ENCODE measurements around the gene STEAP1B.

The STEAP1B gene

GRCh38 chr7:22422831-22423615, 77.0 kb downstream of the STEAP1B start:
- H3K9me3 ChIP-seq (replicated peaks; ENCODE audit: low read length): no peaks in the 10 kb centered on the region
- H3K4me2 ChIP-seq (ENCODE audit: low read length): no peak overlapping the region
- no peaks in the 10 kb centered on the region for H3K4me1 ChIP-seq (ENCODE audit: control insufficient read depth, insufficient read depth, low read length)
- no peaks in the 10 kb centered on the region for H3K27me3 ChIP-seq (ENCODE audit: control insufficient read depth, insufficient read depth, low read length)
- H3K4me3 ChIP-seq (ENCODE audit: low read length): no peak overlapping the region
- peaks cover 3% of the 10 kb centered on the region for H3K36me3 ChIP-seq (ENCODE audit: insufficient read depth, low read length)
- no peak overlapping the region for H3K9ac ChIP-seq (ENCODE audit: low read depth, low read length)

DNA sequence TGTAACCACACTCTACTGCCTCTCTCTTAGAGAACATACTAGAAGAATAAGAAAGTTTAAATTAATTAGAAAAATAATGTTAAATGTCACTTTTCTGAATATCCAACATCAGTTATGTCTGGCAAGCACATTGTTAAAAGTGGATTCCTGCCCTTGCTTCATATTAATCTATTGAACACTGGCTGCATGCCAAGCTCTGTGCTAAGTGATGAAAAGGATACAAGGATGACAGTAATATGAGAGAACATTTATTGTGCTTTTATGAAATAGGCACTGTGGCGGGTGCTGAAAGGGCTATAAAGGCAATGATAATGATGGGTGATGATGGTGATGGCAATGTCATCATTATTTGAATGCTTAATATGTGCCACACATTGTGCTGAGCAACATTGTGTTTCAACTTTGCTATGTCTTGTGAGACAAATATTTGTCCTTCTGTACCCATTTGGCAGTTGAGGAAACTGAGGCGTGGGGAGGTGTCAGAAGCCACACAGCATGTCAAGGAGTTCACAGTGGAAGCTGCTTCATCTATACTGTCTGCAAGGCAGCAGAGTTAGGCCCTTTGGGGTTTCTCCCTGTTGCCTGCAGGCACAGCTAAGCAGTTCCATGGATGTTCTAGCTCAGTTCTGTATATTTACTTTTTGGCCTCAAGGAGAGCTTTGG, 78.9 kb downstream of the STEAP1B start:
- H3K27me3 ChIP-seq (ENCODE audit: control insufficient read depth, insufficient read depth, low read length): no peaks in the 10 kb centered on the region
- no peaks in the 10 kb centered on the region for H3K4me1 ChIP-seq (ENCODE audit: control insufficient read depth, insufficient read depth, low read length)
- H3K4me3 ChIP-seq (ENCODE audit: low read length): no peak overlapping the region
- no peak overlapping the region for H3K4me2 ChIP-seq (ENCODE audit: low read length)
- no peaks in the 10 kb centered on the region for H3K9me3 ChIP-seq (replicated peaks; ENCODE audit: low read length)
- peaks cover 8% of the 10 kb centered on the region for H3K36me3 ChIP-seq (ENCODE audit: insufficient read depth, low read length)
- no peak overlapping the region for H3K9ac ChIP-seq (ENCODE audit: low read depth, low read length)

DNA sequence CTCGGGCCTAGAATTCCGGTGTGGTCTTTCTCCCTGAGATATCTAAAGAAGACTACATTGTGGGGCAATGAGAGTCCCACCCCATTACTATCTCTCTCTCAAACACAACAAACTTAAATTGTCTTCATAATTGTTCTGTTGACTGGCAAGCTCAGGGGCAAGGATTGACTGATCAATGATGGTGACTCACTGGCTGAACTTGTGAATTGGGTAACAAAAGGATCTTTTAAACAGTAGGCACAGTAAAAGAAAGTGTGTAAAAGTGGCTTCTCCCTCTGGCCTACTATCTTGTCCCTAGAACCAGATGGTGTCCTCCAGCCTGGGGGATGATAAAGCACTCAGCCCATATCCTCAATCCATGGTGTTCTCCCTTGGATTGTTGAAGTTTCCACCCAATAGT, 80.0 kb downstream of the STEAP1B start:
- Histone ChIP-seq H3K9ac (ENCODE audit: low read depth, low read length) (no peak overlapping the region), H3K27me3 (ENCODE audit: control insufficient read depth, insufficient read depth, low read length) (no peaks in the 10 kb centered on the region), H3K4me3 (ENCODE audit: low read length) (no peak overlapping the region), H3K36me3 (ENCODE audit: insufficient read depth, low read length) (peaks cover 8% of the 10 kb centered on the region), H3K4me2 (ENCODE audit: low read length) (no peak overlapping the region), H3K4me1 (ENCODE audit: control insufficient read depth, insufficient read depth, low read length) (no peaks in the 10 kb centered on the region), H3K9me3 (replicated peaks; ENCODE audit: low read length) (no peaks in the 10 kb centered on the region)

- peaks cover 8% of the 10 kb centered on the region for H3K36me3 ChIP-seq (ENCODE audit: insufficient read depth, low read length)
- no peak overlapping the region for H3K9ac ChIP-seq (ENCODE audit: low read depth, low read length)
- no peak overlapping the region for H3K4me2 ChIP-seq (ENCODE audit: low read length)
- no peaks in the 10 kb centered on the region for H3K9me3 ChIP-seq (replicated peaks; ENCODE audit: low read length)
- H3K4me1 ChIP-seq (ENCODE audit: control insufficient read depth, insufficient read depth, low read length): no peaks in the 10 kb centered on the region
- no peaks in the 10 kb centered on the region for H3K27me3 ChIP-seq (ENCODE audit: control insufficient read depth, insufficient read depth, low read length)
- H3K4me3 ChIP-seq (ENCODE audit: low read length): no peak overlapping the region
Observed at GRCh38 chr7:22419488-22419887, 80.5 kb downstream of the STEAP1B start.

DNA sequence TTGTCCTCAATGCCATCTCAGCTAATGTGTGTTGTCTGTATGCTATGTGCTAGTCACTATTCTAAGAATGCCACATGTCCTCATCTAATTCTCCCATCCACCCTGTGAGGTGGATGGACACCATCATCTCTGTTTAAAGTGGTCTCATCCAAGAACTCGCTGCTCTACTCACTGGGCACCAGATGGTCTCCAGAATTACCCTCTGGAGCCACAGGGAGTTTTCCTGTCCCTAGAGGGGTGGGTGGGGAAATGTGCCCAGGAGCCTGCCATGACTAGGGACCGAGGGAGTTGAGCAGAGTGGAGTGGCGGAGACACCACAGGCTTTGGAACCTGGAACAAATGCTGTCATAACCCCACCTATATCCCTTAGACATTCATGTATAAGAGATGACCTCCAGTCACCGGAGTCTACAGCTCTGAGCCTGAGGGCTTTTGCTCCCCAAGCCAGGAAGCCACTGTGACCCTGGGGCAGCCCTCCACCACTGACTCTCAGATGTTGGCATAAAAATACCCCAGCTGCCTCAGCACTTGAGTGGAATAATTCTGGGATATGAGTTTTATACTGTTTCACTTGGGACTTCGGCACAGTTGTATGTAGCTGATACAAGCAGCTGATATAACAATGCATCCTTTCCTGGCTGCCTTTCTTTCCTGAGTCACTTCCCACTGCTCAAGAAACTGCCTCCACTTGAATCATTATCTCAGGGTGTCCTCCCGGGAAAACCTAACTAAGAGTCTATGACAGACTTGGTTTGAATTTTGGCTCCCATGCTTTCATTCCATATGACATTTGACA, 81.5 kb downstream of the STEAP1B start:
- Histone ChIP-seq H3K4me1 (ENCODE audit: control insufficient read depth, insufficient read depth, low read length) (no peaks in the 10 kb centered on the region), H3K36me3 (ENCODE audit: insufficient read depth, low read length) (peaks cover 8% of the 10 kb centered on the region), H3K4me3 (ENCODE audit: low read length) (no peak overlapping the region), H3K4me2 (ENCODE audit: low read length) (no peak overlapping the region), H3K9me3 (replicated peaks; ENCODE audit: low read length) (no peaks in the 10 kb centered on the region), H3K27me3 (ENCODE audit: control insufficient read depth, insufficient read depth, low read length) (no peaks in the 10 kb centered on the region), H3K9ac (ENCODE audit: low read depth, low read length) (no peak overlapping the region)

GRCh38 chr7:22417841-22418240, 82.1 kb downstream of the STEAP1B start:
- H3K27me3 ChIP-seq (ENCODE audit: control insufficient read depth, insufficient read depth, low read length): no peaks in the 10 kb centered on the region
- H3K4me1 ChIP-seq (ENCODE audit: control insufficient read depth, insufficient read depth, low read length): no peaks in the 10 kb centered on the region
- no peak overlapping the region for H3K4me2 ChIP-seq (ENCODE audit: low read length)
- H3K4me3 ChIP-seq (ENCODE audit: low read length): no peak overlapping the region
- H3K9ac ChIP-seq (ENCODE audit: low read depth, low read length): no peak overlapping the region
- no peaks in the 10 kb centered on the region for H3K9me3 ChIP-seq (replicated peaks; ENCODE audit: low read length)
- H3K36me3 ChIP-seq (ENCODE audit: insufficient read depth, low read length): peaks cover 8% of the 10 kb centered on the region

GRCh38 chr7:22417349-22417748, 82.6 kb downstream of the STEAP1B start:
- peaks cover 3% of the 10 kb centered on the region for H3K4me1 ChIP-seq (ENCODE audit: control insufficient read depth, insufficient read depth, low read length)
- H3K4me3 ChIP-seq (ENCODE audit: low read length): no peak overlapping the region
- no peaks in the 10 kb centered on the region for H3K27me3 ChIP-seq (ENCODE audit: control insufficient read depth, insufficient read depth, low read length)
- H3K36me3 ChIP-seq (ENCODE audit: insufficient read depth, low read length): peaks cover 8% of the 10 kb centered on the region
- H3K9me3 ChIP-seq (replicated peaks; ENCODE audit: low read length): no peaks in the 10 kb centered on the region
- H3K9ac ChIP-seq (ENCODE audit: low read depth, low read length): no peak overlapping the region
- no peak overlapping the region for H3K4me2 ChIP-seq (ENCODE audit: low read length)

- Histone ChIP-seq H3K4me3 (ENCODE audit: low read length) (no peak overlapping the region), H3K9ac (ENCODE audit: low read depth, low read length) (no peak overlapping the region), H3K4me1 (ENCODE audit: control insufficient read depth, insufficient read depth, low read length) (peaks cover 4% of the 10 kb centered on the region), H3K4me2 (ENCODE audit: low read length) (no peak overlapping the region), H3K27me3 (ENCODE audit: control insufficient read depth, insufficient read depth, low read length) (no peaks in the 10 kb centered on the region), H3K9me3 (replicated peaks; ENCODE audit: low read length) (no peaks in the 10 kb centered on the region), H3K36me3 (ENCODE audit: insufficient read depth, low read length) (peaks cover 8% of the 10 kb centered on the region)
Observed at GRCh38 chr7:22414424-22414823, 85.6 kb downstream of the STEAP1B start.

- no peak overlapping the region for H3K4me2 ChIP-seq (ENCODE audit: low read length)
- H3K27me3 ChIP-seq (ENCODE audit: control insufficient read depth, insufficient read depth, low read length): no peaks in the 10 kb centered on the region
- no peaks in the 10 kb centered on the region for H3K9me3 ChIP-seq (replicated peaks; ENCODE audit: low read length)
- H3K4me1 ChIP-seq (ENCODE audit: control insufficient read depth, insufficient read depth, low read length): peaks cover 4% of the 10 kb centered on the region
- no peak overlapping the region for H3K9ac ChIP-seq (ENCODE audit: low read depth, low read length)
- H3K4me3 ChIP-seq (ENCODE audit: low read length): no peak overlapping the region
- peaks cover 7% of the 10 kb centered on the region for H3K36me3 ChIP-seq (ENCODE audit: insufficient read depth, low read length)
Observed at GRCh38 chr7:22413211-22413610, 86.8 kb downstream of the STEAP1B start.

DNA sequence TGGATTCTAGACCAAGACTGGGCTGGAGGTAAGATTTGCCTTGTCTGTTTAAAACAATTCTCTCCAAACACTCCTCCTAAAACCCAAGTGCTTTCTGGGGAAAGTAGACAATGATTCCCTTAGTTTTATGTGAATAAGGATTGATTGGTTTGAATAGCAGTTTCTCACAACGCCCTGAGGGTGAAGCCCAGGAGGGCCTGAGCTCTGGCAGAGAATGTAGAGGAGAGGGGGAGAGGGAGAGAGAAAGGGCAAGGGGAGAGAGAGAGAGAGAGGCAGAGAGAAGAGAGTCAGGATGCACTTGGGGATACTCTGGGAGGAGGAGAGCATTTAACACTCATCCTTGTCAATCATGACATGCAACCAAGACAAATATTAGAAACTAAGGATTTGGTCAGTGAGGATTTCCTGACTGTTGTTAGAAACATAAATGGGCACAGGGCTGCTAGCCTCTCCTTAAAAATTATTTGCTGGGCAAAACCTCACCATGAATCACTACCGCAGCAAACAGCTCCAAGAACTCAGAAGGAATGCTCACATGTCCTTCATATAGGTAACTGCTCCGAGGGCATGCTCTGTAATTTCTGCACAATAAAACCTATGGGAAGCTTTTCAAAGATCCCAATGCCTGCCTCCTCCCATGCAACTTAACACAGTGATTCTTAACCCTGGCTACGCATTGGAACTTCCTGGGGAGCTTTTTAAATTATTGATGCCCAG, 87.9 kb downstream of the STEAP1B start:
- Histone ChIP-seq H3K4me3 (ENCODE audit: low read length) (no peak overlapping the region), H3K36me3 (ENCODE audit: insufficient read depth, low read length) (no peaks in the 10 kb centered on the region), H3K27me3 (ENCODE audit: control insufficient read depth, insufficient read depth, low read length) (no peaks in the 10 kb centered on the region), H3K4me1 (ENCODE audit: control insufficient read depth, insufficient read depth, low read length) (peaks cover 4% of the 10 kb centered on the region), H3K9ac (ENCODE audit: low read depth, low read length) (no peak overlapping the region), H3K4me2 (ENCODE audit: low read length) (no peak overlapping the region), H3K9me3 (replicated peaks; ENCODE audit: low read length) (no peaks in the 10 kb centered on the region)

- Histone ChIP-seq H3K4me1 (ENCODE audit: control insufficient read depth, insufficient read depth, low read length) (peaks cover 11% of the 10 kb centered on the region), H3K9ac (ENCODE audit: low read depth, low read length) (no peak overlapping the region), H3K4me3 (ENCODE audit: low read length) (no peak overlapping the region), H3K9me3 (replicated peaks; ENCODE audit: low read length) (no peaks in the 10 kb centered on the region), H3K4me2 (ENCODE audit: low read length) (no peak overlapping the region), H3K36me3 (ENCODE audit: insufficient read depth, low read length) (no peaks in the 10 kb centered on the region), H3K27me3 (ENCODE audit: control insufficient read depth, insufficient read depth, low read length) (no peaks in the 10 kb centered on the region)
Observed at GRCh38 chr7:22406715-22407114, 93.3 kb downstream of the STEAP1B start.

Measured in skeletal muscle satellite cell (primary cell).